Measurements from ENCODE around the gene VPS52. TPM values are rescaled to one million over a fixed set of nuclear protein-coding genes. Genes with fewer than 3 reads are reported as not detected.

Gene VPS52
- total RNA-seq, 1 experiment from 2014 or later = 58.2 TPM

DNA sequence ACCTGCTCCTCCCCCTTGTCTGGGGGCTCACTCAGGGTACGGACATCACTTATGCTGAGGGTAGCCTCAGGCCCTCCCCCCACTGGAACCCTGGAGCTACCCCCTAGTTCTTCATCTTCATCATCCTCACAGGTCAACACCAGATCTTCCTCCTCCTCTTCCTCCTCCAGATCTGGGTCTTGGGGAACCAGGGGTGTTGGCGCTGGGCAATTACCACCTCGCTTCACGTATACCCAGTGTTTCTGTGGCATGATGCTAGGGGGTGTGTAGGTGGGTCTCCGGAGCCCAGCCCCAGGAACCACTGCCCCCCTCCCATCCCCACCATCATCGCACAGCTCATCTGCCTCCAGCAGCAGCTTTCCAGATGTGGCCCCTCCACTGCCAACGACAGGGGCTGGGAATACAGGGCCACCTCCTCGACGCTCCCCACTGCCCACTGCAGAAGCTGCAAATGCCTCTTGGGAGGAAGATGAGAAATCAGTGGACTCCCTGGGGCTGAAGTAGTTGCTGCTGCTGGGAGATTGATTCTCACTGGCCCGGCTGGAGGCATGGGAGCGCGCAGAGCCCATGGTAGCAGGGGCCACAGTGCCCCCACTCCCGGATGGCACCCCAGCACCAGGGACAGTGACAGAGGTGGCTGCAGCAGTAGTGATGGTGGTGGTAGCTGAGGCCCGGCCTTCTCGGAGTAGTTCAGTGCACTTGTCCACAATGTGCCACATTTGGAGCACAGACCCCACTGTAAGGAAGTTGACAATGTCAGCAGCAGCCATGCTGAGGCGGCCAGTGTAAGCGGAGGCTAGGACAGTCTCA lies 44.3 kb upstream of the VPS52 start:
- peaks cover 44% of the 10 kb centered on the region for H3K79me2 ChIP-seq (ENCODE audit: insufficient read depth, low read length)
- BruUV-seq (replicated peaks) = no TSS peak
- RAD21 ChIA-PET (ENCODE audit: low non-redundant PET in 1 of 2, low total read pairs in 2 of 2, uncharacterized antibody in 2 of 2, unreplicated experiment in 2 of 2) = no interaction called here

DNA sequence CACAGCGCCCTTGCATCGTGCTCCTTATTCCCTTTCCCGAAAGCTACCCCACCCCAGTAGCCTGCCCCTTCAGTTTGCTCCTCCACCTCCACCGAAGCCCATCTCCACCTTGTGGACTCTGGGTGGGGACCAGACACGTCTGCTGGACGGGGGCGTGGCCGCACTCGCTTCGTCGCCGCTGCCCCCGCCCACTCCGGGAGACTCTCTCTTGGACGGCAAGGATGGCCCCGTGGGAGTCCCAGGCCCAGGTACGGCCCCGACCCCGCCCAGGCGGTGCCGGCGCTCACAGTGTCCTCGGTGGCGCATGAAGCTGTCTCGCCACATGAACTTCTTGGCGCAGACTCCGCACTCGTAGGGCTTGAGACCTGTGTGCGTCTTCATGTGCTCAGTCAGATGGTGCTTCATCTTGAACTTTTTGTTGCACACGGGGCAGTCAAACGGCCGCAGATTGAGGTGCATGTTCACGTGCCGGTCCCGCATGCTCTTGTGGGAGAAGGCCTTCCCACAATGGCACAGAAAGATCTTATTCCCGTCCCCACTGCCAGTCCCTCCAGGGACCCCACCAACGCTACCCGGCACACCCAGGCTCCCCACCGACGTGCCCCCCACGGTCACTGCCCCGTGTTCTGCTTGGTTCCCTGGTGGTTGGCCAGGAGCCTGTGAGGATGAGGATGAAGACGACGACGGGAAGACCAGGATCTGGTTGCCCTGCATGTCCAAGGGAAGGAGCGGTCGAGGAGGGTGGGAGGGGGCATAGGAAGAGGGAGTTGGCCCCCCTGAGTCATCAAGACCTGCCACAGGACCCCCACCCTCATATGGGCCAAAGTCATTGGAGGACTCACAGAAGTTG lies 43.5 kb upstream of the VPS52 start:
- no peaks in the 10 kb centered on the region for H3K9me2 ChIP-seq (ENCODE audit: insufficient read depth)
- POLR2A ChIA-PET = no interaction called here

More for the DNA sequence above, 44.3 kb upstream of the VPS52 start:
- Histone ChIP-seq H3K27me3 (ENCODE audit: insufficient read depth, low read length) (no peaks in the 10 kb centered on the region), H2AFZ (ENCODE audit: low read depth, low read length, poor library complexity, severe bottlenecking) (no peak overlapping the region), H3K36me3 (ENCODE audit: control insufficient read depth in 1 of 2, insufficient read depth in 2 of 2, low read length in 2 of 2) (peaks cover 22 to 28% of the 10 kb centered on the region in 2 experiments; a peak in 3 of 4 replicates), H3K9ac (ENCODE audit: low read length) (no peak overlapping the region), H3K4me3 (replicated peaks in 1 of 2; ENCODE audit: low read depth in 1 of 2, low read length in 2 of 2) (no peak overlapping the region), H3K4me2 (ENCODE audit: low read length) (no peak overlapping the region), H4K20me1 (ENCODE audit: insufficient read depth) (no peaks in the 10 kb centered on the region), H3K27ac (ENCODE audit: low read depth, low read length) (peak overlapping the region; percentile 89; the same call in 1 of the 2 replicates), H3K9me3 (ENCODE audit: control insufficient read depth in 1 of 2, insufficient read depth in 1 of 2, low read depth in 1 of 2, low read length in 2 of 2) (no peaks in the 10 kb centered on the region), H3K4me1 (ENCODE audit: control insufficient read depth in 1 of 2, insufficient read depth in 2 of 2, low read length in 2 of 2) (peaks cover 43 to 64% of the 10 kb centered on the region in 2 experiments), H3K9me2 (ENCODE audit: insufficient read depth) (no peaks in the 10 kb centered on the region)
- intact Hi-C loops (cut with micrococcal nuclease) = loop anchor here (2.0 kb wide), 1 partner anchor 17 kb away; the partner anchor contains the start of gene RGL2
- ChIA-PET CTCF (no interaction called here), POLR2A (interaction anchor here (2.3 kb wide), 1 partner anchor 39 kb away, joined by 8 read pairs; the partner anchor contains the start of gene B3GALT4)
- TF ChIP-seq MAX (IDR thresholded peaks at IDR 0.05) (no peak), POLR2AphosphoS5 (IDR thresholded peaks at IDR 0.05; ENCODE audit: low read depth, low read length) (no peak)
- no peak for DNase-seq (ENCODE audit: low read depth, low spot score)
- no peak for ATAC-seq

More for the DNA sequence above, 43.5 kb upstream of the VPS52 start:
- DNase-seq (ENCODE audit: low read depth, low spot score) = no peak
- ChIA-PET RAD21 (ENCODE audit: low non-redundant PET in 1 of 2, low total read pairs in 2 of 2, uncharacterized antibody in 2 of 2, unreplicated experiment in 2 of 2) (no interaction called here), CTCF (no interaction called here)
- Histone ChIP-seq H3K4me3 (replicated peaks in 1 of 2; ENCODE audit: low read depth in 1 of 2, low read length in 2 of 2) (peak overlapping the region; percentile 78 to 91), H3K9me3 (ENCODE audit: control insufficient read depth in 1 of 2, insufficient read depth in 1 of 2, low read depth in 1 of 2, low read length in 2 of 2) (no peaks in the 10 kb centered on the region), H3K36me3 (ENCODE audit: control insufficient read depth in 1 of 2, insufficient read depth in 2 of 2, low read length in 2 of 2) (peaks cover 15 to 20% of the 10 kb centered on the region in 2 experiments; a peak in 3 of 4 replicates), H3K27me3 (ENCODE audit: insufficient read depth, low read length) (no peaks in the 10 kb centered on the region), H3K79me2 (ENCODE audit: insufficient read depth, low read length) (peaks cover 39% of the 10 kb centered on the region), H3K9ac (ENCODE audit: low read length) (peak overlapping the region; percentile 92), H3K27ac (ENCODE audit: low read depth, low read length) (peak overlapping the region; percentile 89), H3K4me1 (ENCODE audit: control insufficient read depth in 1 of 2, insufficient read depth in 2 of 2, low read length in 2 of 2) (peaks cover 41 to 56% of the 10 kb centered on the region in 2 experiments), H3K4me2 (ENCODE audit: low read length) (peak overlapping the region; percentile 95), H4K20me1 (ENCODE audit: insufficient read depth) (no peaks in the 10 kb centered on the region), H2AFZ (ENCODE audit: low read depth, low read length, poor library complexity, severe bottlenecking) (peak overlapping the region; percentile 93)
- TF ChIP-seq EZH2phosphoT487 (IDR thresholded peaks at IDR 0.05; ENCODE audit: borderline replicate concordance) (no peak), POLR2AphosphoS5 (IDR thresholded peaks at IDR 0.05; ENCODE audit: low read depth, low read length) (peak; percentile 72), FOSL1 (IDR thresholded peaks at IDR 0.05; ENCODE audit: low read depth) (no peak), POLR2A (IDR thresholded peaks at IDR 0.05; ENCODE audit: borderline replicate concordance, extremely low read depth, insufficient read depth, insufficient read length) (peak; percentile 15), EGR1 (IDR thresholded peaks at IDR 0.05; ENCODE audit: low read depth) (no peak)
- no TSS peak for BruUV-seq (replicated peaks)
- intact Hi-C loops (cut with micrococcal nuclease) = loop anchor here (2.0 kb wide), 1 partner anchor 16 kb away; the partner anchor contains the start of gene RGL2
- peak; percentile 34 for ATAC-seq

Measured in HCT116 (cell line).